Left lobe of liver (tissue), 2 donors: Measurements from ENCODE around the gene DHRSX. TPM values are rescaled to one million over a fixed set of nuclear protein-coding genes. Genes with fewer than 3 reads are reported as not detected.
"Not testable (repeated sequence)": the region's sequence is repeated elsewhere in the genome, so short reads cannot be mapped to it uniquely, and the experiment has no call there.

Experiments
- ATAC-seq: fragments of 200-7000 bp; cut with Tn5 transposase; one replicate; pipeline ENCODE4 v1.9.1; 2020; ENCODE audit warnings: mild to moderate bottlenecking, moderate library complexity
- DNase-seq: peaks from one replicate; pipeline ENCODE4 v3.0.0-alpha.2; 2020; ENCODE audit warnings: low spot score
- total RNA-seq: library from RNA; stranded (reverse); gene quantifications from one replicate; pipeline ENCODE4 v1.2.1, GENCODE V29; 2021
- donor health status: DM: no; HTN: no; CAD: no; lungs with moderate emphysema.
- donor health status: DM: no; HTN: yes; CAD: no.

The DHRSX gene
- total RNA-seq, 1 donor from 2014 or later, result 23.0 TPM

DNA sequence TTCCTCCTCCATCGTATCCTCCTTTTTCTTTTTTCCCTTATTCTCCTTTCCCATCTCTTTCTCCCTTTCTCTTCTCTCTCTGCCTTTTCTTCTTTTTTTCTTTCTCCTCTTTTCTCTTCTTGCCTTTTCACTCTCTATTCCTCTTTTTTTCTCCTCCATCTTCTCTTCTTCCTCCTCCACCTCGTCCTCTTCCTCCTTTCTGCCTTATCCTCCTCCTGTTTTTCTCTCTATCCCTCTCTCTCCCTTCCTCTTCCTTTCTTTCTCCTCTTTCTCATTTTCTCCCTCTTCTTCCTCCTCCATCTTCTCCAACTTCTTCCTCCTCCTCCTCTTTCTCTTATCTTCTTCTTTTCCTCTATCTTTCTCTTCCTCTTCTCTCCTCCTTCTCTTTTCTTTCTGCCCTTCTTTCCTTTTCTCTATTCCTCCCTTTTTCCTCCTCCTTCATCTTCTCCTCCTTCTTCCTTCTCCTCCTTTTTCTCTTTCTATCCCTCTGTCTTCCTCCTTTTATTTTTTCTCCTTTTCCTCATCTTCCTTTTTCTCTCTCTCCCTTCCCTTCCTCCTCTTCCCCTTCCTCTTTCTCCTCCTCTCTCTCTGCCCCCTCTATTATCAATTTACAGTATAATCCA is 269.1 kb downstream of the DHRSX start:
- DNase-seq (no peak), ATAC-seq (no peak)

DNA sequence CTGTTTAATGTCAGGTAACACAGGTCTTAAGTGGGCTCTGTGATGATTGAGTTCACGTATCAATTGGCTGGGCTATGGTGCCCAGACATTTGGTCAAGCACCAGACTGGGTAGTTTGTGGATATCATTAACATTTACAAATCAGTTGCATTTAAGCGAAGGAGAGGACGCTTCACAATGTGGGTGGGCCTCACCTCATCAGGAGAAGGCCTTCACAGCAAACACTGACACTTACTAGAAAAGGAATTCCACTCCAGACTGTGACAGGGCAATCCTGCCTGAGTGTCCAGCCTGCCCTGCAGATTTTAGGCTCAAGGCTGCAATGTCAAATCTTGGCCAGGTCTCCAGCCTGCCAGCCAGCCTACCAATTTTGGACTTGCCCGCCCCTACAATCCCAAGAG is 270.3 kb downstream of the DHRSX start:
- ATAC-seq (no peak), DNase-seq (no peak)

DNA sequence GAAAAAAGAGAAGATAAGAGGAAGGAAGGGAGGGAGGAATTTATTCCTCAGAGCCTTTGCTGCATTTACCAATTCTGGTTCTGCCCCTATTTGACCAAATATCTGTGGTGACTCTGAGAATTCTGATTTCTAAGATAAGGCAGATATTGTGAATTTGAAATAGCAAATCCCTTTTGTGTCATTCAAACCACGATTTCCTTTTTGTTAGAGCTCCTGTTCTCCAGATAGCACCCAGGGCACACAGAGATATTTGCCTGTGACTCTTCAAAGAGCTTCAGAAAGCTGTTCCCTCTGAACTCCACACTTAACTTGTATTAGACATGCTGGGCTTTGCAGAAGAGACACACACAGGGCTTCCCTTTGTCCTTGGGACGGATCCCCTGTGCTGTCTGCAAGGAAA is 272.2 kb downstream of the DHRSX start:
- ATAC-seq, result no peak
- no peak for DNase-seq

DNA sequence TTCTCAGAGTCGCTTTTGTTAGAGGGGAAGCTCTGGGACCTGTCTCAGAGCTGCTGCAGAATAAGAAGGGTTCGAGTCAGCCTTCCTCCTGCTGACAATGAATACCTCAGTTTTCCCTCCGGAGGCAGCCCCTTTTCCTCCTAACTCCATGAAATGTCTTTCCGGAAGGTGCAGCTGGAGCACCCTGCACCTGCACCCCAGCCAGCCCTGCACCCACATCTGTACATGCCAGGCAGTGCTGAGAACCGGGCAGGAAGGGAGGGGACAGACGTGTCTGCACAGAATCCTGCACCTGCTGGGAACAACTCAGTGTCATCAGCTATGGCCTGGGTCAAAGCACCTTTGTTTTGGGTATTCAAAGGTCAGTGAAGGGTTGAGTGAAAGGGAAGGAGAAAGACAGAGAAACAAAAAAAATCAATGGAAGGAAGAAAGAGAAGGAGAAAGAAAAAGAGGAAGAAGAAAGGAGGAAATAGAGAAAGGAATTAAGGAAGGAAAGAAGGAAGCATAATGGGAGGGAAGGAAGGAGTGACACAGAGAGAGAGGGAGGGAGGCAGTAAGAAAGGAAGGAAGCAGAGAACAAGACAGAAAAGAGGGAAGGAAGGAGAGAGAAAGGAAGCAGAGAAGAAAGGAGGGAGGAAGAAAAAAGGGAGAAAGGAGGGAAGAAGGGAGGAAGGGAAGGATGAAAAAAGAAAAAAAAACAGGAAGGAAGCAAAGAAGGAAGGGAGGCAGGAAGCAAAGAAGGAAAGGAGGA is 273.7 kb downstream of the DHRSX start:
- ATAC-seq (no peak), DNase-seq (no peak)

DNA sequence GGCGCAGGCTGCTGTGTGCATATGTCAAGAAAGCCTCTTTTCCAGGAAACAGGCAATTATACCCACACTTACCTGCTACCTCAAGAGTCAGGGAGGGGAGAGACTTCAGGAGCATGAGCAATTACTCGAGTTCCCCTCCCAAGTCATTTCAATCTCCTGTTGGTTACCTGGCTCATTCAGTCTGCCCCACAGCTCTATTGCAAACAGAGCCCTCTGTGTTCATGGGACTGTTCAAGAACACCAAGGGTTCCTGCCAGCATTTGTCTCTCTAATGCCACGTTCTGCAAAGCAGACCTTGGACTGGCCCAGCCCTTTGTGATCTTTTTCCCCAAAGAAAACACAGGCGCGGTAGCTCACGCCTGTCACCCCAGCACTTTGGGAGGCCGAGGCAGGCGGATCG is 274.6 kb downstream of the DHRSX start:
- DNase-seq (no peak), ATAC-seq (no peak)

DNA sequence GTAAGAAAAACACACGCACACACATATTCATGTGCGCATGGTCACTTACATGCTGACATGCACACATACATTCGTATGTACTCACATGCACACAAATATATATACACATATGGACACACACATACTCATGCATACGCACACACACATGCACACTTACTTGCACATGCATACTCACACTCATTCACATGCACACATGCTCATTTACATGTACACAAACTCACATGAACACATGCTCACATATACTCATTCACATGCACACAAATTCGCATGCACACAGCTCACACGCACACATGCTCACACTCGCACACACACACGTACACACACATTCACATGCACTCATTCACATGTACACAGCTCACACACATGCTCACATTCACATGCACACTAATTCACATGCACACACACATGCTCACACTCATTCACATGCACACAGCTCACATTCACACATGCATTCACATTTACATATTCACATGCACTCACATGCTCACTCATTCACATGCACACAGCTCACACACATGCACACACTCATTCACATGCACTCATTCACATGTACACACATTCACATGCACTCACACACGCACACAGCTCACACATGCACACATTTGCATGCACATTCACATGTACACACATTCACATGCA is 276.1 kb downstream of the DHRSX start:
- no peak for ATAC-seq
- DNase-seq, result no peak

DNA sequence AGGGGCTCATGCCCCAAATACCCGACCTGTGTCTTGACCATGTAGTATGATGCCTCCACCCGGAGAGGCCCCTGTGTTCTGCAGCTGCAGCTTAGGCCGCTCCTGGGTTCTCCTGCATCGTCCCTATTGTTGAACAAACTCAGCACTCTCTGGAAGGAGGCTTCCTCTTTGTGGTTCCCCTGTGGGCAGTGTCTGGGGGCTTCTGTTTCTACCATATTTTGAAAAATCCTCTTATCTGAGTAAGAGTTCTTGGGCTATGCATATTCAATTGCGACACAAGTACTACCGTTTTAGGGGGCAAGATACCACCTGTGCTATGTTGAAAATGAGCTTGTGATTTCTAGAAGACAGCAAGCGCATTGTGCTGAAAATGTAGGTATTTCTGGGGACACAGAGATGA is 276.6 kb downstream of the DHRSX start:
- no peak for ATAC-seq
- no peak for DNase-seq

DNA sequence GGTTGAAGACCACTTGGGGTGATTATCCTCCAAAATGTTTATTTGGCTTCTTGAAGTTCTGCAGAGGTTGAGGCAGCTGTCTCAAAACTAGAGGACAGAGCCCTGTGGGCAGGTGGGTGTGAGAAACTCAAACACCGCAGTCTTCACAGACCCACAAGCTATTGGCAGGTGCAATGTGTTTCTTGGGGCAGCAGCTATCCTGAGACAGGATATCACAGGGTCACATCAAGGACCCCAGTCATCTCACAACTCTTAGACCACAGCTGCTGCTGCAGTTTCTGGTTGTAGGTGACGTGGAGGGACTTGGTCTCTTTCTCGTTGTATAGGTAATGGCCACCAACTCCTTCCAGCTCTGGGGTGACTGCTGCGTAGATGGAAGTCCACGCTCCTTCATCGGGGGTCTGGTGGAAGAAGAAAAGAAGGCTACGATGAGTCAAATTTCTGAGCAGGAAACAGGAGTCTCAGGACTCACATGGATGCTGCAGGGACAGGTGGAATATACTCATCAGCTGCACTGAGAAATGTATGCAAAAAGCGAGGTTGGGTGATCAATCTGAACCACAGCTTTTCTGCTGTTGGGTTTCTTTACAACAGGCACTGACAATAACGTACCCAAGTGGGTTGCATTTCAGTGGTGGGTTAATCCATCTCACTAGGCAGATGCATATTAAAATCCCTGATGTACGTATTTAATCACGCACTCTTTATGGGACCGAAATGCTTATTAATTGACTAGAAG is 279.8 kb downstream of the DHRSX start:
- DNase-seq, result no peak
- ATAC-seq, result no peak

DNA sequence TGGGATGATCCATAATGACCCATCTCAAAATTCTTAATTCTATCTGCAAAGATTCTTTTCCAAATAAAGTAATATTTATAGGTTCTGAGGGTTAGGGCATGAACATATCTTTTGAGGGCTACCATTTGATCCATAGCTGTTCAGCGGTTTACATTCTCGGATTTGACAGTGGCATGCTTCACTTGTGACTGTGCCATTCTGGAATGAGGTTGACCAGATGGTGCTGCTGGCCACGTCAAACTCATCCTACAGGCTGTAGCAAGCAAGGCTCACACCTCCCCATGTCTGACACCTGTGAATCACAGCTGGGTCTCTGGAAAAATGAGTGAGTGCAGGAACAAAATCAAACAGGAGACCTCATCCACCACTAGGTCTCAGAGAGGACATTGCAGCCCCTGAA is 280.5 kb downstream of the DHRSX start:
- no peak for DNase-seq
- no peak for ATAC-seq

DNA sequence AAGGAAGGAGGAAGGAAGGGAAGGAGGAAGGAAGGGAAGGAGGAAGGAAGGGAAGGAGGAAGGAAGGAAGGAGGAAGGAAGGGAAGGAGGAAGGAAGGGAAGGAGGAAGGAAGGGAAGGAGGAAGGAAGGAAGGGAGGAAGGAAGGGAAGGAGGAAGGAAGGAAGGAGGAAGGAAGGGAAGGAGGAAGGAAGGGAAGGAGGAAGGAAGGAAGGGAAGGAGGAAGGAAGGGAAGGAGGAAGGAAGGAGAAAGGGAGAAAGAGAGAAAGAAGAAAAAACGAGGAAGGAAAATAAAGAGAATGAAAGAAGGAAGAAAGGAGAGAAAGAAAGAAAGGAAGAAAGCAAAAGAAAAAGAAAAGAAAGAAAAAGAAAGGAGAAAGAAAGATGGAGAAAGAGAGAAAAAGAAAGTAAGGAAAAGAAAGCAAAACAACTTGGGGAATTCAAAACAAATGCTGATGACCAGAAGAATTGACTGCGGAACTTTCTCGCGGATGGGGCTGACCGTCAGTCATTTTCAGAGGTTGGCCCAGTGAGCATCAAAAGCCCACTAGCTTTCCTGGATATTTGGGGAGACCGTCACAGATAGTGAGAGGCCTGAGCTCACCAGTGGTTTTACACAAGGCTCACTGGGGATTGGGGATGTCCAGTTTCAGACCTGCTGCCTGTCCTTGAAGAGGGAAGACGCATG is 286.5 kb downstream of the DHRSX start:
- ATAC-seq, DNase-seq: not testable (repeated sequence)

DNA sequence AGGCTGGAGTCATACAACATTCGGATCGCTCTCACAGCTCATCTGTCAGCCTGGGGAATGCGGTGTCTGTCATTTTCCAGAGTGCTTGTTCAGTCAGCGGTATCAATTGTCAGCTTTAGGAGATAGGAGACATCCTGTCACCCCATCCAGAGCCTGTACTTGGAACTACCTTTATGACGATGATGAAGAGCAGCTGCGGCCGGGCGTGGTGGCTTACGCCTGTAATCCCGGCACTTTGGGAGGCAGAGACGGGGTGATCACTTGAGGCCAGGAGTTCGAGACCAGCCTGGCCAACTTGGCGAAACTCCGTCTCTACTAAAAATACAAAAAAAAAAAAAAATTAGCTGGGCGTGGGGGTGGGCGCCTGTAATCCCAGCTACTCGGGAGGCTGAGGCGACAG is 289.1 kb downstream of the DHRSX start:
- not testable (repeated sequence) for ATAC-seq

DNA sequence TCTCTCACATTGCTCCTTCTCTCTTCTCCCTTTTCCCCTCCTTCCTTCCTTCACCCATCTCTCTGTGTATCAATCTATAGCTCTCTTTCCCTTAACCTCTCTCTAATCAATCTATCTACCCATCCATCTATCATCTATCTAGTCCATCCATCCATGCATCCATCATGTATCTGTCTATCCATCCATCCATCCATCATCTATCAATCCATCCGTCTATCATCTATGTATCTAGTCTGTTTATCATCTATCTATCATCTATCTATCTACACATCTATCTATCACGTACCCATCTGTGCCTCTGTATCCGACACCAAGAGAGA is 307.5 kb downstream of the DHRSX start:
- ATAC-seq (no peak), DNase-seq (no peak)

More for the DNA sequence above, 289.1 kb downstream of the DHRSX start:
- DNase-seq, result not testable (repeated sequence)

DNA sequence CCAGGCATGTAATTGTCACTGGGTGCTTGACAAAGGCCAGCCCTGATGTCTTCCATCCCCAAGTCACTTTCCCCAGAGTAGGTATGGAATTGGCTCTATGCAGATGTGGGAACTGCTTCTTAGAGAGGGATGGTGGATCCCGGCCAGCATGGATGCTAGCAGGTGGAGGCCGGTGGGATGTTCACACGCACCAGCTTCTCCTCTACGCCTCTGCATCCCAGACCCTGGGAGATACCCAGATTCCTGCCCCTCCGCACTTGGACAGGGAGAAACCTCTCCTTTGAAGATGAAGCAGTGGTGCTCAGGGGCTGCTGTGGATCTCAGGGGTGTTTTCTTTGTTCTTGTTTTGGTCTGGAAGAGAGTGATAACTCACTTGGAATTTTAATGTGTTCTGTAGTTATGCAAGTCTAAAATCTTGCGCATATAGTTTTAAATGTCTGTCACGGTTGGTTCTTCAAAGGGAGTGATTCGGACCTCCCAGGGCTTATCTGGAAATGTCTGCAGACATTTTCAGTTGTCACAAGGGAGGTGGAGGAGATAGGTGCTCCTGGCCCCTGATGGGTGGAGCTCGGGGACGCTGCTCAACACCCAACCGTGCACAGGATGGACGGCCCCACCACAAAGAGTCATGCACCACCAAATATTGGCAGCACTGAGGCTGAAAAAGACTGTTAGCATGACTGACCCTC is 308.0 kb downstream of the DHRSX start:
- no peak for DNase-seq
- ATAC-seq, result no peak

DNA sequence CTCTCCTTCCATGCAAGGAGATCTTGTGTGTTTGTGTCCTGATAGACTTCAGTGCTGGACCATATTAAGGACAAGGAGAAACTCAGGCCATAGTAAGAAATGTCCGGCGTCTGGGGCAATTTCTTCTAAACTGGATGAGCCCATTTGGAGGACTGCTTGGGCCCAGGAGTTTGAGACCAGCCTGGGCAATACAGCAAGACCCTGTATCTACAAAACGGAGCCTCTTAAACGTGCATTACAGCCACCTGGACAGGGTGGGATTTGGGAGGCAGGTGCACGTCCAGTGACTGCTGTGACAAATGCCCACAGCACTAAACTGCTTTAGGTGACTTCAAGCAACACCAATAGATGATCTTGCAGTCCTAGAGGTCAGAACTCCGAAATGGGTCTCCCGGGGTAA is 311.9 kb downstream of the DHRSX start:
- no peak for DNase-seq
- no peak for ATAC-seq

DNA sequence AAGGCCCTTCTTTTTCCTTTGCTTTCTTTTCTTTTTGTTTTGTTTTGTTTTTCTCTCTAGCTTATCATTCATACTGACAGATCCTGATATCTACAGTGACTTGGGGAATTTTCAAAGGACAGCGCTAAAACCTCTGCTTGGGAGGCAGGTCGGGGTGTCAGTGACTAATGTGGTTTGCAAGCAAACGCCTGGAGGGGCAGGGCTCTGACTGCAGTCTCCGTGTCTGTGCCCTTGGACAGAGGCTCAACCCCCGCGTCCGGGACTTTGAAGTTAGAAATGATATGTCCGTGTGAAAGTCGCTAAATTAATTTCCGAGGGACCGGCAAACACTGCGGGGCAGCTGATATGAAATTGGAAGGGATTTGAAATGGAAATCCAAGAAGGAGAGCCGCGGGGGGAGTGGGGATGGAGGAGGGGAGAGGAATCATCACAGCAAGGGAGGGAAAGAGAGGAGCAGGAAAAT is 312.4 kb downstream of the DHRSX start:
- ATAC-seq, result no peak
- no peak for DNase-seq

DNA sequence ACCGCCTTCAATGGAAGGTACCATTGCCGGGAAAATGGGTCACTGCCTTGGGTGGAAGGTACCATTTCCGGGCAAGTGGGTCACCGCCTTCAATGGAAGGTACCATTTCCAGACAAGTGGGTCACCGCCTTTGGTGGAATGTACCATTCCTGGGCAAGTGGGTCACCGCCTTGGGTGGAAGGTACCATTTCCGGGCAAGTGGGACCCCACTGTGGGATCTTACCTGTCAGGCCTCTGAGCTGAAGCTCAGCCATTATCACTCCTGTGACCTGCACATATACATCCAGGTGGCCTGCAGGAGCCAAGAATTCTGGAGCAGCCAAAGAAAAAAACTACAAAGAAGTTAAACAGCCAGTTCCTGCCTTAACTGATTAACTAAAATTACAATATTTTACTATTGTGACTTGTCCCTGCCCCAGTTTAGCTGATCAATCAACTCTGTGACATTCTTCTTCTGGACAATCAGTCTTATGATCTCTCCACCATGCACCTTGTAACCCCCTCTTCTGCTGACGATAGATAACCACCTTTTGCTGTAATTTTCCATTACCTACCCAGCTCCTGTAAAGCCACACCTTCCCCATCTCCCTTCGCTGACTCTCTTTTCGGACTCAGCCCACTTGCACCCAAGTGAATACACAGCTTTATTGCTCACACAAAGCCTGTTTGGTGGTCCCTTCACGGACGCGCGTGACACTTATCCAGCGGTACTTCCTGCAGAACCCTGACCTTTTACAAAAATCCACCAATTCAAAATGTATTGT is 313.2 kb downstream of the DHRSX start:
- DNase-seq (no peak), ATAC-seq (no peak)

DNA sequence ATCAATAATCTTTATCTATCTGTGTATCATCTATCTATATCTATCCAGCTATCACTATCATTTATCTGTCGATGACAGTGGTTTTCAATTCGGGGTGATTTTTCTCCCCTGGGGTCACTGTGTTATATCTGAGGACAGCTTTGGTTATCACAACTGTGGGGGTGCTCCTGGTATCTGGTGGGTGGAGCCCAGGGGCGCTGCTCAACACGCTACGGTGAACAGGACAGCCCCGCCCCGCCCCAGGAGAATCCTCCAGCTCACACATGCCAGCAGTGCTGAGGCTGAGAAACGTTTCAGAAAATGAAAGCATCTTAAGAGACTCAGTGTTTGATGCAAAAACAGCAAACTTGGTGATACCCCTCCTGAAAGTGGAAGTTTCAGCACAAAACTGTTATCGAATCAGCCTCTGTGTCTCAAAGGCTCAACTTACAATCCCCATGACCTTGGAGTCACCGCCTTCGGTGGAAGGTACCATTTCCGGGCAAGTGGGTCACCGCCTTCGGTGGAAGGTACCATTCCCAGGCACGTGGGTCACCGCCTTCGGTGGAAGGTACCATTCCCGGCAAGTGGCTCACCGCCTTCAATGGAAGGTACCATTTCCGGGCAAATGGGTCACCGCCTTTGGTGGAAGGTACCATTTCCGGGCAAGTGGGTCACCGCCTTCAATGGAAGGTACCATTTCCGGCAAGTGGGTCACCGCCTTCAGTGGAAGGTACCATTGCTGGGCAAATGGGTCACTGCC is 315.3 kb downstream of the DHRSX start:
- ATAC-seq, result no peak
- DNase-seq, result no peak

DNA sequence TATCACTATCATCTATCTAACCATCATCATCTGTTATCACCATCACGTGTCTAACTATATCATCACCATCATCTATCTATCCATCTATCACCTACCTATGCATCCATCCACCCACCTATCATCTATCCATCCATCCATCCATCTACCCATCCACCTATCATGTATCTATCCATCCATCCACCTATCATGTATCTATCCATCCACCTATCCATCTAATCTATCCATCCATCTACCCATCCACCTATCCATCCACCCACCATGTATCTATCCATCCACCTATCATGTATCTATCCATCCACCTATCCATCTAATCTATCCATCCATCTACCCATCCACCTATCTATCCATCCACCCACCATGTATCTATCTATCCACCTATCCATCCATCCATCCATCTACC is 316.7 kb downstream of the DHRSX start:
- no peak for ATAC-seq
- no peak for DNase-seq

DNA sequence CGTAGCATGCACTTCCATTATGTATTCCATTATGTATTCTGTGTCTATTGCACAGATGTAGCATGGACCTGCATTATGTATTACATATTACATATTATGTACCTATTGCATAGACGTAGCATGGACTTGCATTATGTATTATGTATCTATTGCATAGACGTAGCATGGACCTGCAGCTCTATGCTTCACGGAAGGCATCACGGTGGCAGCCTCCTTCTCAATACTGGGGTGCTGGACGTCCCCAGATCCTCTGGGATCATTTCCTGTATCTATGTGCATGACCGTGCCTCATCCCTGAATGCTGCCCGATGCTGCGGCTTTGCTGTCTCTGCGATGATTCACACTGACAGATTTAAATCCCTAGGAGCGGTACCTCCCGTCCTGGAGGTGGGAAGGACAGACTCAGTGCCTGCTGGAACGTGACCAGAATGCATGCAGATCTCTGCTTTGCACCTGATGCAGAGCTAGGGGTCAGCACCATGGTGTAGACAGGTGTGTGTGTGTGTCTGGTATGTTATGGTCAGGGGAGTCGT is 317.5 kb downstream of the DHRSX start:
- DNase-seq, result no peak

More for the DNA sequence above, 317.5 kb downstream of the DHRSX start:
- no peak for ATAC-seq
